Neutrophil (primary cell): ENCODE data around the gene PRPF40B.

Source experiments
- H3K27ac ChIP-seq: fragments of 200-600 bp; sonication (generic); 2 replicates; pipeline ENCODE4 v1.5.1; 2016; ENCODE audit warnings: mild to moderate bottlenecking, moderate library complexity
- H3K27me3 ChIP-seq: fragments of 200-600 bp; sonication (generic); 2 replicates; pipeline ENCODE4 v1.6.0; 2016; ENCODE audit warnings: mild to moderate bottlenecking
- H3K36me3 ChIP-seq: fragments of 200-600 bp; sonication (generic); 2 replicates; pipeline ENCODE4 v1.5.1; 2017
- H3K4me1 ChIP-seq, 2 experiments: fragments of 200-600 bp in 1 of 2; sonication (generic) in 1 of 2; 1 replicate in 1 of 2; 2 replicates in 1 of 2; pipeline versions ENCODE4 v1.5.1 to v1.6.1; 2013 to 2016; ENCODE audit warnings: low read depth in 1 of 2, low read length in 1 of 2, mild to moderate bottlenecking in 1 of 2, moderate library complexity in 1 of 2; ENCODE audit not compliant: control insufficient read depth in 1 of 2, insufficient read depth in 1 of 2
- H3K4me3 ChIP-seq, 2 experiments: fragments of 200-600 bp in 1 of 2; sonication (generic) in 1 of 2; 1 replicate in 1 of 2; 2 replicates in 1 of 2; pipeline ENCODE4 v1.5.1; 2013 to 2016; ENCODE audit warnings: low read depth in 1 of 2, low read length in 1 of 2, mild to moderate bottlenecking in 1 of 2, moderate library complexity in 1 of 2
- H3K9me3 ChIP-seq: fragments of 200-600 bp; sonication (generic); 2 replicates; pipeline ENCODE4 v1.5.1; 2016
- CTCF ChIP-seq: fragments of 200-600 bp; sonication (generic); IDR thresholded peaks from 2 replicates; pipeline ENCODE4 v1.5.1; 2016; ENCODE audit warnings: antibody characterized with exemption

PRPF40B gene

GRCh38 chr12:49669796-49670195, 46.4 kb downstream of the PRPF40B start:
- no peaks in the 10 kb centered on the region for H3K9me3 ChIP-seq
- H3K4me1 ChIP-seq: peaks cover 29 to 31% of the 10 kb centered on the region in 2 experiments
- TF ChIP-seq CTCF: no peak
- H3K4me3 ChIP-seq: no peak overlapping the region
- H3K27ac ChIP-seq: peak overlapping the region; percentile 91
- H3K27me3 ChIP-seq: no peaks in the 10 kb centered on the region
- no peaks in the 10 kb centered on the region for H3K36me3 ChIP-seq

GRCh38 chr12:49671031-49671765, 47.8 kb downstream of the PRPF40B start:
- Histone ChIP-seq H3K36me3 (no peaks in the 10 kb centered on the region), H3K27me3 (no peaks in the 10 kb centered on the region), H3K27ac (peak overlapping the region; percentile 91), H3K4me3 (peak overlapping the region; percentile 15 to 16), H3K4me1 (peaks cover 29 to 31% of the 10 kb centered on the region in 2 experiments), H3K9me3 (no peaks in the 10 kb centered on the region)
- peak; percentile 61 for TF ChIP-seq CTCF

GRCh38 chr12:49672301-49673217, 49.2 kb downstream of the PRPF40B start:
- peaks cover 29 to 31% of the 10 kb centered on the region in 2 experiments for H3K4me1 ChIP-seq

GRCh38 chr12:49673446-49674317, 50.3 kb downstream of the PRPF40B start:
- Histone ChIP-seq H3K4me1 (peaks cover 29 to 31% of the 10 kb centered on the region in 2 experiments), H3K27ac (no peak overlapping the region), H3K4me3 (no peak overlapping the region), H3K36me3 (no peaks in the 10 kb centered on the region), H3K27me3 (no peaks in the 10 kb centered on the region), H3K9me3 (no peaks in the 10 kb centered on the region)
- no peak for TF ChIP-seq CTCF

More at GRCh38 chr12:49672301-49673217, 49.2 kb downstream of the PRPF40B start:
- no peak for TF ChIP-seq CTCF
- Histone ChIP-seq H3K4me3 (peak overlapping the region in 1 of 2 experiments; percentile 12), H3K27me3 (no peaks in the 10 kb centered on the region), H3K27ac (peak overlapping the region; percentile 91), H3K9me3 (no peaks in the 10 kb centered on the region), H3K36me3 (no peaks in the 10 kb centered on the region)
